ENCODE results near the gene NR1D1.

NR1D1 gene

DNA sequence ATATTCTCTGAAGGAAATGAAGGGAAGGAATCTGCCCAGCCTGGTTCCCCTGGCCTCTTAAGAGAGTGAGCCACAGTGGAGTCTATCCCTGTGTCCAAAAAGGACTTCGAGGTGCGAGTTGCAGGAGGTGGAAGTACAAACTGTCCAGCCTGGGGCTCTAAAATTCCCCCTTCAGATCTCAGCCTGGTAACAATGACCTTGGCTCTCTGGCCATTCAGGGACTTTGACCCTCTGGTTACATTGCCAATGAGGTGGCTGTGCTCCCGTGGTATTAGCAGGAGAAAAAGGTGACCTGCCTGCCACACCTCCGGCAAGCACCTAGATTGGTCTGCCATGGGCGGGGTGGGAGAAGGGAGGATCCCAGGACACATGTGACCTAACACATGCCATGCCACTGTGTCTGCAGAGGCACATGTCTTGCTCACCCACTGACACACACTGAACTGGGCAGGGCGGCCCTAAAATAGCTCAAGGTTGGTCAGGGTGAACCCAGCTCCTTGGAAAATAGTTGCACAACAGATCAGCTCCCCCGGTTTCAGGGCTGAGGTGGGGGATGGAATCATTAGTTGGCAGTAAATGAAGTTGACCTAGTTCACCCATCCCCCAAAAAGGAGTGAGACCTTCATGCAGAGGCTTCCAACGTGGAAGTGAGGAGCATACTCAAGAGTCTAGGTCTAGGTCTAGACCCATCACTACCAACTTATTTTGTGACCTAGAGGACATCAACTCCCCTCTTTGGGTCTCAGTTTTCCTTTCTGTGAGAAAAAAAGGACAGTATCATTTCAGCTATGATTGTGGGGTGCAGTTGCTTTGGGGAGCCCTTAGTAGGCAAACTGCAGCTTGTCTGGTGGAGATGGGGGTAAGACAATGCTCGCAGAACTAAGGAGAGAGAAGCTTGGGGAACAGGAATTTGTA, 2.2 kb downstream of the NR1D1 start:
- DNase-seq (ENCODE audit: low read depth), result peak; percentile 82
- TF ChIP-seq MYC (IDR thresholded peaks at IDR 0.05; ENCODE audit: low read depth, low read length) (peak; percentile 73), POLR2A (IDR thresholded peaks at IDR 0.05; ENCODE audit: extremely low read depth, insufficient read length) (no peak), CTCF (IDR thresholded peaks at IDR 0.05; ENCODE audit: low read depth, low read length) (no peak)
- TF ChIP-seq, protein P1, sequence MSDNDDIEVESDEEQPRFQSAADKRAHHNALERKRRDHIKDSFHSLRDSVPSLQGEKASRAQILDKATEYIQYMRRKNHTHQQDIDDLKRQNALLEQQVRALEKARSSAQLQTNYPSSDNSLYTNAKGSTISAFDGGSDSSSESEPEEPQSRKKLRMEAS (IDR thresholded peaks at IDR 0.05; ENCODE audit: low read depth, low read length), result peak; percentile 91
- H3K4me3 ChIP-seq (ENCODE audit: low read depth, low read length), result peak overlapping the region; percentile 63

- no peak overlapping the region for H3K4me3 ChIP-seq (ENCODE audit: low read depth, low read length)
- DNase-seq (ENCODE audit: low read depth), result no peak
- TF ChIP-seq CTCF (IDR thresholded peaks at IDR 0.05; ENCODE audit: low read depth, low read length), result no peak
- TF ChIP-seq, protein P1 (IDR thresholded peaks at IDR 0.05; ENCODE audit: low read depth, low read length), result no peak
- no peak for TF ChIP-seq POLR2A (IDR thresholded peaks at IDR 0.05; ENCODE audit: extremely low read depth, insufficient read length)
- TF ChIP-seq MYC (IDR thresholded peaks at IDR 0.05; ENCODE audit: low read depth, low read length), result no peak
Measured at GRCh38 chr17:40097087-40097486, 3.3 kb downstream of the NR1D1 start.

DNA sequence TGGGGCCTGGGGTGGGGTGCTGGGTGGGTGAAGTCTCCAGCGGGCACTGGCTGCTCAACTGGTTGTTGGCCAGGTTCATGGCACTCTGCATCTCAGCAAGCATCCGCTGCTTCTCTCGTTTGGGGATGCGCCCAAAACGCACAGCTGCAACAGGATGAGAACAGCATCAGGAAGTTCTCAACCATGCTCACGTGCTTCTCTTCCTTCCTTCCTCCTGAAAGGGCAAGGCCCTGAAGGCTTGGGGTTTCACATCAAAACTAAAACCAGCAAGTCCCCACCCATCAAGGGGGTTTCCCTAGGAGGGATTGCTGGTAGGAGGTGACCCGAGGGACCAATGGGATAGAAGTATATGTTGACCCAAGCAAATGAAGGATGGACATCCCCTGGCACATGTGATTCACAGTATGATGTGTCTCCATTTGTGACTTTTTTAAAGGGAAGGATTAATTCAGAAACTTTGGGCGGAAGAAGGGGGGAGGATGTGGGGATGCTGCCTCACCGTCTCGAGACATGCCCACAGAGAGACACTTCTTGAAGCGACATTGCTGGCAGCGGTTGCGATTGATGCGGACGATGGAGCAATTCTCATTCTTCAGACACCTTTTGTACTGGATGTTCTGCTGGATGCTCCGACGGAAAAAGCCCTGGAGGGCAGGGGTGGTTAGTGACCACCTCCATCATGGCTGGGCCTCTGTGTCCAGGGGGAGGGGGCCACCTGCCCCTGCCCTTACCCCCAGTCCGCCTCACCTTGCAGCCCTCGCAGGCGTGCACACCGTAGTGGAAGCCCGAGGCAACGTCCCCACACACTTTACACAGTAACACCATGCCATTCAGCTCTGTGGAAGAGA, 4.2 kb downstream of the NR1D1 start:
- DNase-seq (ENCODE audit: low read depth), result no peak
- no peak for TF ChIP-seq POLR2A (IDR thresholded peaks at IDR 0.05; ENCODE audit: extremely low read depth, insufficient read length)
- no peak for TF ChIP-seq CTCF (IDR thresholded peaks at IDR 0.05; ENCODE audit: low read depth, low read length)
- no peak for TF ChIP-seq MYC (IDR thresholded peaks at IDR 0.05; ENCODE audit: low read depth, low read length)
- TF ChIP-seq, protein P1 (IDR thresholded peaks at IDR 0.05; ENCODE audit: low read depth, low read length), result no peak

DNA sequence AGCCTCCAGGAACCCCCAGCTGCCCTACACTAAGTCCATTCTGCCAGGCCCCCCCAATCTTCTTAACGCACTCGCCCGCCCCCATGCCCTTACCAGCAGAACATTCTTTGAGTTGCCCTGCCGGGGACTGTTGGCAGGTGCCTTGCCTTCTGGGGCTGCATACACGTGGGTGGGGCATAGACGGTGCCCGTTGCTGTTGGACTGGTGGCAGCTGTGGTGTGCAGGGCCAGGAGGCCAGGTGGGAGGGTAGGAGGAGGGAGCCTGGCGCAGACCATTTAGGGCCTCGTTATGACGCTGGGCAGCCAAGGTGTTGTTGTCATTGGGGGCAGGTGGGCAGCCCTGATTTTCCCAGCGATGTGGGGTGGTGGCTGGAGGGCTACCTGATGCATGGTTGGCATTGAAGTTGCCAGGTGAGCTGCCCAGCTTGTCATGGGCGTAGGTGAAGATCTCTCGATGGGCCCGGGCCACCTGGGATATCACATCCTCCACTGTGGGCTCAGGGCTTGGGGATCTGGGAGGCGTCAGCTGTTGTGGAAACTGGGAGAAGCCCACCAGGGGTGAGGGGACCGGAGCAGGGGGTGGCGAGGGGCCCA, 4.9 kb downstream of the NR1D1 start:
- TF ChIP-seq, protein P1 (IDR thresholded peaks at IDR 0.05; ENCODE audit: low read depth, low read length), result no peak
- TF ChIP-seq CTCF (IDR thresholded peaks at IDR 0.05; ENCODE audit: low read depth, low read length), result no peak
- TF ChIP-seq POLR2A (IDR thresholded peaks at IDR 0.05; ENCODE audit: extremely low read depth, insufficient read length), result no peak
- no peak for TF ChIP-seq MYC (IDR thresholded peaks at IDR 0.05; ENCODE audit: low read depth, low read length)
- H3K4me3 ChIP-seq (ENCODE audit: low read depth, low read length), result no peak overlapping the region
- DNase-seq (ENCODE audit: low read depth), result no peak

More for the DNA sequence above, 4.2 kb downstream of the NR1D1 start:
- no peak overlapping the region for H3K4me3 ChIP-seq (ENCODE audit: low read depth, low read length)

- no peak overlapping the region for H3K4me3 ChIP-seq (ENCODE audit: low read depth, low read length)
- no peak for TF ChIP-seq MYC (IDR thresholded peaks at IDR 0.05; ENCODE audit: low read depth, low read length)
- TF ChIP-seq, protein P1 (IDR thresholded peaks at IDR 0.05; ENCODE audit: low read depth, low read length), result no peak
- TF ChIP-seq POLR2A (IDR thresholded peaks at IDR 0.05; ENCODE audit: extremely low read depth, insufficient read length), result no peak
- TF ChIP-seq CTCF (IDR thresholded peaks at IDR 0.05; ENCODE audit: low read depth, low read length), result no peak
- DNase-seq (ENCODE audit: low read depth), result no peak
Measured at GRCh38 chr17:40094874-40095273, 5.5 kb downstream of the NR1D1 start.

Data from NB4 (cell line).